ENCODE data around the gene GRIFIN.

Gene GRIFIN

GRCh38 chr7:2437537-2438148 lies 38.6 kb downstream of the GRIFIN start:
- in situ Hi-C loops (cut with MboI; ENCODE audit: low sequenced_read_pairs) = no loop called here

GRCh38 chr7:2437136-2437535 lies 39.1 kb downstream of the GRIFIN start:
- in situ Hi-C loops (cut with MboI; ENCODE audit: low sequenced_read_pairs) = no loop called here

GRCh38 chr7:2436341-2437104 lies 39.7 kb downstream of the GRIFIN start:
- in situ Hi-C loops (cut with MboI; ENCODE audit: low sequenced_read_pairs) = no loop called here

GRCh38 chr7:2435146-2435545 lies 41.1 kb downstream of the GRIFIN start:
- in situ Hi-C loops (cut with MboI; ENCODE audit: low sequenced_read_pairs) = no loop called here

GRCh38 chr7:2433713-2434550 lies 42.3 kb downstream of the GRIFIN start:
- in situ Hi-C loops (cut with MboI; ENCODE audit: low sequenced_read_pairs) = no loop called here

- in situ Hi-C loops (cut with MboI; ENCODE audit: low sequenced_read_pairs) = no loop called here
These were observed 43.1 kb downstream of the GRIFIN start for GRCh38 chr7:2432910-2433712.

- in situ Hi-C loops (cut with MboI; ENCODE audit: low sequenced_read_pairs) = no loop called here
These were observed 44.8 kb downstream of the GRIFIN start for GRCh38 chr7:2431260-2431867.

GRCh38 chr7:2425749-2426148 lies 50.4 kb downstream of the GRIFIN start:
- in situ Hi-C loops (cut with MboI; ENCODE audit: low sequenced_read_pairs) = no loop called here
